Measurements from ENCODE around the gene MSL1.

GRCh38 chr17:40182606-40183005 is 60.8 kb downstream of the MSL1 start:
- TF ChIP-seq FOXM1 (IDR thresholded peaks at IDR 0.05; ENCODE audit: borderline replicate concordance, low read depth): no peak
- TF ChIP-seq TAF1 (IDR thresholded peaks at IDR 0.05; ENCODE audit: low read depth): no peak
- TF ChIP-seq NFIC (IDR thresholded peaks at IDR 0.05): no peak
- TF ChIP-seq CEBPB (IDR thresholded peaks at IDR 0.05): no peak
